NCI-H1417 (cell line): ENCODE data around the gene TMX2.
A peak's percentile ranks its signal among the peaks of the same experiment; 100 is the strongest.

ENCODE experiments used
- DNase-seq, 3 experiments: peaks; one replicate each; lab custom pipeline; 2025; lab: John Stamatoyannopoulos, UW

The TMX2 gene

DNA sequence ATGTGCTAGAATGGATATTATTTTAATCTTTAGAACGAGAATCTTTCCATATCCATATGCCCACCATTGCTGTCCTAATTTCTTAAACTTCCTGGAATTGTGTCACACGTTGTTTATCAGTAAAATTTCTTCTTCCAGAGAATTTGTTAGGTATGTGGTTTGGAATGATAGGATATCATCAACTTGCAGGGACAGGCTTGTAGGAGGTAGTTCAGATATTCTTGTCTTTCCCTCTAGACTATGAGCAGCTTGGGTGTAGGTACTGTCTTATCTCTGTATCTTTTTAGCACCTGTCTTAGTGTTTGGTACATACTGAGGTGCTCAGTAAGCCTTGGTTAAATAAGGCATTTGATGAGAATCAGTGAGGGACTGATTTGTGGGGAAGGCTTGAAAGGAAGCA is 52.6 kb downstream of the TMX2 start:
- DNase-seq, result no peak

DNA sequence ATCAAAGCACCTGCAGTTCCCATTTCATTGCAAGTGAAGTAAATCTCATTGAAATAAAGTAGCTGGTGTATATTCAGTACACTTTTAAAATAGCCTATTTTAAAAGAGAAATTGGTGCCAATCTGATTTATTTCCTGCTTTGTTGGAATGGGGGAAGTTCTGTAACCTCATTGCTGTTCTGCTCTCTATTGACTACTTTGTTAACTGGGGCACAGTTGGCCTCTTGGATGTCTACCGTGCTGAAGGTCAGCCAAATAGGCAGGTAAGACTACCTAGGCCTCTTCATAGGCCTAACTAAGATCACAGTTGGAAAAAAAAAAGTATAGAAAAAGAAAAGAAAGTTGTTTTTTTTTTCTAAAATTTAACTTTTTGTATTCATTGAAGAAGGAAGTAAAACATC is 58.4 kb downstream of the TMX2 start:
- no peak for DNase-seq

DNA sequence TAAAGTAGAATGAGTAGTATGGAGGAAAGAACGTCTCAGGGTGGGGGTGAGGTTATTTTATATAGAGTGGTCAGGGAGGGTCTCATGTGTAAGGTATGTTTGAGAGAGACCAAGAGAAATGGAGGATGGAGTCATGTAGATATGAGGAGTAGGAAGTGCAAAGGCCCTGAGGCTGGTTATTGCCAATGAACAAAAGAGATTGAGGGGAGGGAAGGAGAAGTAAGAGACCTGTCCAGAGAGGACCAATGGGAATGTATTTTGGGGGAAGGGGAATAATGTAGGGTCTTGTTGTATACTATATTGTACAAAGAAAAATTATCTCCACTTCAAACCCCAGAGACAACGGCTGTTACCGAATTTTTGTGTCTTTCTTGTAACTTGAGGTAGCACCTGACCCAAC is 59.0 kb downstream of the TMX2 start:
- DNase-seq, result no peak

DNA sequence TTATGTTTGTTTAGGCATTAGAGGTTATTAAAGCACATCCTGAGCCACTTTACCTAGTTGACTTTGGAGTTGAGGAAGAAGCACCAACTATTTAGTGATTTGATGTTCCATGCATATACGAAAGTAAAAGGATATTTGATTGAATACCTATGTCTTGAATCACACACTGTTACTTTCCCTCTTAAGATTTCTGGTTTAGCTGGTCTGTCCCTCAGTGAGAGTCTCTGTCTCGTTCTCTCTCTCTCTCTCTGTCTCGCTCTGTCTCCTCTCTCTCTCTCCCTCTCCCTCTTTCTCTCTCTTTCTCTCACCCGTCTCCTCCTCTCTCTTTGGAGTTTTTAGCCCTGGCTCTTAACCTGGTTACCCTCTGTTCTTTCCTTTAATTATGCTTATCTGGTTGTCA is 60.2 kb downstream of the TMX2 start:
- DNase-seq, result no peak

DNA sequence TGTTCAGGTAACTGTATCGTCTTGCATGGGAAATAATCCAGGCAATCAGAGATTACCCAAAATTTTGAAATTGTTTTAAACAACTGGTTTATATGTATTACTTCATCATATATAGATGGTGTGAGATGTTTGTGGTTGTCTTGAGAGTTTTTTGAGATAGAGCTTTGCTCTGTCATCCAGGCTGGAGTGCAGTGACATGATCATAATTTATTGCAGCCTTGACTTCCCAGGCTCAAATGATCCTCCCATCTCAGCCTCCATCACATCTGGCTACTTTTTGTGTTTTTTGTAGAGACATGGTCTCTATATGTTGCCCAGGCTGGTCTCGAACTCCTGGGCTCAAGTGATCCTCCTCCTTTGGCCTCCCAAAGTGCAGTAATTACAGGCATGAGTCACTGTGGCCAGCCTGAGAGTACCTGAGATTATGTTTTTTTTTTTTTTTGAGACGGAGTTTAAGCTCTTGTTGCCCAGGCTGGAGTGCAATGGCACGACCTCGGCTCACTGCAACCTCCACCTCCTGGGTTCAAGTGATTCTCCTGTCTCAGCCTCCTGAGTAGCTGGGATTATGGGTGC is 60.7 kb downstream of the TMX2 start:
- DNase-seq, result no peak

DNA sequence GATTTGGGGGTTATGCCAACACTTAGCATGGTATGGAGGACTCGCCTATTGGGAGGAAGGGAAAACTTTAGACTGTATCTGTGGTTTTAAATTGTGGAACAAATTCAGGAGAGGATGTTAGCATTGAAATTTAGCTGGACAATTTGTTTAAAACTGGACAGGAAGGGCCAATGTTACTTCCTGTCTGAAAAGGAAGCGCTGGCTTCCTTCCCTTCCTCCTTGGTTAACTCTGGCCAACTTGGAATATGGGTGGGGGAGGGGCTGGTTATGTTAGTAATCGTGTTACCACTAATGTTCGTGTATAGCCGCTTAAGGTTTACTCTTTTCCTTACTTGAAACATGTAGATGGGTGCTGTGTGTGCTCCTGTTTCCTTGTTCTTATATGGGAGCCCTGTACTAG is 63.1 kb downstream of the TMX2 start:
- DNase-seq, result no peak

DNA sequence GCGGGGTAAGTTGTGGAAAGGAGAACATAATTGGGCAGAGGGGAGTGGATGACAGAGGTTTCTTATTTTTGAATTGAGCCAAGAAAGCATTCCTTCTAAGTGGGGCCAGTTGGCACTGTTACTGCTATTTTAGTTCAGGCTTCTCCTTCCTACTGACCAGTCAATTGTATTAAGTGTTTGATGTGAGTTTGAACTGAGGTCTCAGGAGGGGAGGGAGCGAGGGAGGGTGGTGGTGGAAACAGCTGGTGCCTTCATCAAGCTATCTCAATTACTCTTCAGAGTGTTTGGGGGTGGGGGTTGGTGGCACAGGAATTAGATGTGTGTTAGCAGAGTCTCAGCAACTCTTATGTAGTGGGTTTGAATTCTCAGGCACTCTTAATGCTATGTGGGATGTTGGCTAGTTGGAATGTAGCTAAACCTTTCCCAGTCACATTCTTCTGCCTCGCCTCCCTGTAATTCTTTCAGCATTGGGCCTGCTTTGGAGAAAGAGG is 63.7 kb downstream of the TMX2 start:
- no peak for DNase-seq

DNA sequence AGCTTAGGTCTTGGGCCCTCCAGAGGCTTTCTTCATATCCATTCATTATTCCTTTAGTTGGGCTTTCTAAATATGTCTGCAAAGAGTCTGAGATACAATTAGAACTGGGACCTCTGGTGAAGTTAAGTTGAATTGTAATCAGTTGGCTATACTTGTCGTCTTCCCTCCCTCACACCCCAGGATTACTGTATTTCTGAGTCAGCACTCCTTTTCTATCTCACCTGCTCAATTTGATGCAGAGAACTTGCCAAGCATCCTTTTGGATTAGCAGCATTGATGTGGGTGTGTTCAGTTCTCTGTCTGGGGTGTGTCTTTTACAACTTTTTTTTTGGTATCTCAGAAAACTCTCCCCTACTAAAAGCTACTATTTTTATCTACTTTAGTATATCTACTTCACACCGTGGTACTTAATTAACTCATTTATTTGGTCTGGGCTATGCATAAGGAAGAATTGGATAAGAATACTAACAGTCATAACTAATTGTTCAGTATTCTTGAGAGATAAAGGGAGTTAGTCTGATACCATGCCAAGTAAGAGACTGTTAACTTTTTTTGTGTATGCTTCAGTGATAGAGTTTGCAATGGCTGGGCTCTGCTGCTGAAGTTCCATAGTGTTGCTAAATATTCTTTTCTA is 64.3 kb downstream of the TMX2 start:
- no peak for DNase-seq

DNA sequence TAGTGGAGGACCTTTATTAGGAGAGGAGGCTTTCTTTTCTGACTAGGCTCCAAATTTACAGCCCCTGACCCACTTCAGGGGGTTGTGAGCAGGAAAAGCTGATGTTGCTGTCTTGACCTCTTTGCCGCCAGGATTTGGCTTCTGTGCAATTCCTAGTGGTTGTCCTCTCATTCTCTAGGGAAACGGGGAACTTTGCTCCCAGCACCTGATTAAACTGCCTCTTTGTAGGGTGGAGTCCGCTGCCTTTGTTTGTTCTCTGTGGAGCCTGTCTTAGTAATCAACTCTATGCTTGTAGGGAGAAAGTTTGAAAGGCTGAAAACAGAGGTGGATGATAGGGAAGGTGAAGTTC is 65.5 kb downstream of the TMX2 start:
- no peak for DNase-seq

DNA sequence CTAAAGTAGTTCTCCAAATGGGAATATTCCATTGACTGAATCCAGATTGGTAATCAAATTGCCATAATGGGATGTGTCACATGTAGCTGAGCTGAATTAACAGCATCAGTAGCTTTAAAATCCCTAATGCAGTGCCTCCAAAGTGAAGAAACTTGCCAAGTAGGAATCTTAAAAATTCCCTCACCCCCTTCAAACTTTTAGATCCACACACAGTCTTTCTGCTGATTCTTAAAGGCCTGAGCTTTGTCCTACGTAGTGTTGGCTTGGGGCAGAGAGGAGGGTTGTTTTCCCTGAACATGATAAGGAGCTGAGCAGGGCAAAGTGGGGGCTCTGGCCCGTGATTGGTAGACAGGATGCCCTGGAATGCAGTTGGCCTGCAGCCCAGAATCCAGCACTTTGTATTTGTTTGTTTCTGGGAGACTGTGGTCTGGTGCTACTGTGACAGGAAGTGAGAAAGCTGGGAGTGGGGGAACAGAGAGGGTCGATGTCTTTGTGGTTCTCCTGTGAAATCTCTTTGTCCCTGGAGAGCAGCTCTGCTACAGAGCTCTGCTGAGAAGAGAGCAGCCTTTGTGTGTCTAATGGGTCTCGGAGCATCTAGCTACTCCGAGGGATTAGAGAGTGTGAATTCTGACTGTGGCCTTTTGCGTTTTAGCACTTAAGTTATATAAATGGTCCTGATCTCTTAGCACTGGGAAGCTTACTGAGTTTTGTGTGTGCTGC is 66.1 kb downstream of the TMX2 start:
- DNase-seq, result peak in 1 of 3 experiments; percentile 28

DNA sequence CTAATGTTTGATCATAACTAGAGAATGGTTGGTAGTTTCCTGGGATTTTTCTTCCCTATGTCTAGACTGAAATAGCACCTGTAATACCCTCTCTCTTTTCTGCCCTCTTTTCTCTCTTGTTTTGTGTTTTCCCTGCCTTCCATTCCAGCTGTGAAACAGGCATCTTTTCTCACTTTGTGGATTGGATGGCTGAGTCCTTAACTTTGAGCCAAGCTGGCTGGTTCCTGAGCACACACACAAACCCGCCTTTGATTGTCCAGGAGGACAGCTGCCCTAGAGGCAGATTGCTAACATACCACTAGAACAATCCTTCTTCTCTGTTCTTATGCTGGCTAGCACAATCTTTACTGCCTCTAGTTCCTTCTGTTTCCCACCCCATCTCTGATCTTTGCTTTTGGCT is 66.9 kb downstream of the TMX2 start:
- no peak for DNase-seq

DNA sequence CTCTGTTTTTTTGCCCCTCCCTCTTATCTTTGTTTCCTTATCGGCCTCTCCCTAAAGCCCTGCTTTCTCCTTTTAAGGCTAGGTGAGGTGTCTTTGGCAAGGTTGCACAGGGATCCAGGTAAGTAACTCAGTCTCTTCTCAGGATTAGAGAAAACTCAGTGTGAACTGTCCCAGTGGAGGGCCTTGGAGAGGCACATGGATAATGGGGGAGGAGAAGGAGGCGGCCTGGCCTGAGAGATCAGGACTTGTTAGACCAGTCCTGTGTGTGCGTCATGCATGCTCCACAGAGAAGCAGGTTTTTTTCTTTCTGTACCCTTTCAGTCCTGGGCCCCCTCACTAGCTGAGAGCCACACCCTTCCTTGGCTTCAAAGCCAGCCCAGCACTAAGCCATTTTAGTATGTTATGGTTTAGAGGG is 69.1 kb downstream of the TMX2 start:
- DNase-seq, result no peak

DNA sequence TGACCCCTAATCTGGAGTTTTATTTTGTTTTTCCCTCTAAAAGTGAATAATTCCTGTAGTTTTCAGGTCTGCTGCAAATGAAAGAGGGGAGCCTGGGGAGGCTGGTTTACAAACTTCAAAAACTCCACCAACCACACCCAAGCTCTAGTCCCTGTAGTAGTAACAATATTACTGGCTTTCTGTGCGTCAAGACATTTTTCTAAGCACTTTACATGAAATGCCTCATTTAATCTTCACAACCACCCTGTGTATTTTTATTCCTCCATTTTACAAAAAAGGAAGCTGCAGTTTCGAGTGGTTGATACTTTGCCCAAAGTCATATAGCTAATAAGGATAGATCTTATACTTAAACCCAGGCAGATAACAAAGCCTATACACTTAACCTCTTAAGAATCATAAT is 72.7 kb downstream of the TMX2 start:
- no peak for DNase-seq

DNA sequence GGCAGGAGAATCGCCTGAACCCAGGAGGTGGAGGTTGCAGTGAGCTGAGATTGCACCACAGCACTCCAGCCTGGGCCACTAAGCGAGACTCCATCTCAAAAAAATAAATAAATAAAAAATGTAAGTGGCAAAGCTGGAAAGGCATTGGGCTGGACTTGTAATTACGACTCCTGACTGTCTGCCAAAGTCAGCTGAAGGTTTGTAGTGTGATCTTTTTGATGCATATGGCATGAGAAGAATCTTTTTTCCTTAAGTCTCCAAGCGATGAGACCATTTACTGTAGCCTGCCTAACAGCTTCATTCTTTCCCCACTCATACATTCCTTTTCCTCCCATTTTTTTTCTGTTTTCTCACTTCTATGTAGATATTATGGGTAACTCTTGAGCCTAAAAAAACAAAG is 74.0 kb downstream of the TMX2 start:
- no peak for DNase-seq

DNA sequence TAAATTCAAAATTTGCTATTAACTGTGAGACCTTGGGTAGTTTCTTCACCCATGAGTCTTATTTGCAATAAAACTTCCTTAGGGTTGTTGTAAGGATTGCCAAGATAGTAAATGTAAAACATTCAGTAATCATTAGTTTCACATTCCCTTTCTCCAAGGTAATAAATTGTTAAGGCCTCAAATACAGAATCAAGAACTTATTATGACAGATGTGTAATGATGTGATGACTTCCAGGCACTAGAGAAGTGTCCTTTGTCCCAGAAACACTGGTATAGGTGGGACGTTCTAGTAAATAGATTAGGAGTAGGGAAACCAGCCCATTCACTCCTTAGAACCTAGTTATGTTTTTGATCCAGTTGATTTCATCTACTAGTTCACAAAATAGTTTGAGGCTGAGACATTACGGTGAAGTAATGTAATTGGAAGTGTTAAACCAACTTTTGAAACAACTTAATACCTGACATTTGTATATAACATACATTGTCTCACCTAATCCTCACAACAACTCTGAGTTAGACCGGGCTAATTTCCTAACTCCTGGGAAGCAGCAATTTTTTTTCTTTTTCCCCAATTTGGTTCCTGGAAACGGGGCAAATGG is 74.7 kb downstream of the TMX2 start:
- DNase-seq, result no peak

DNA sequence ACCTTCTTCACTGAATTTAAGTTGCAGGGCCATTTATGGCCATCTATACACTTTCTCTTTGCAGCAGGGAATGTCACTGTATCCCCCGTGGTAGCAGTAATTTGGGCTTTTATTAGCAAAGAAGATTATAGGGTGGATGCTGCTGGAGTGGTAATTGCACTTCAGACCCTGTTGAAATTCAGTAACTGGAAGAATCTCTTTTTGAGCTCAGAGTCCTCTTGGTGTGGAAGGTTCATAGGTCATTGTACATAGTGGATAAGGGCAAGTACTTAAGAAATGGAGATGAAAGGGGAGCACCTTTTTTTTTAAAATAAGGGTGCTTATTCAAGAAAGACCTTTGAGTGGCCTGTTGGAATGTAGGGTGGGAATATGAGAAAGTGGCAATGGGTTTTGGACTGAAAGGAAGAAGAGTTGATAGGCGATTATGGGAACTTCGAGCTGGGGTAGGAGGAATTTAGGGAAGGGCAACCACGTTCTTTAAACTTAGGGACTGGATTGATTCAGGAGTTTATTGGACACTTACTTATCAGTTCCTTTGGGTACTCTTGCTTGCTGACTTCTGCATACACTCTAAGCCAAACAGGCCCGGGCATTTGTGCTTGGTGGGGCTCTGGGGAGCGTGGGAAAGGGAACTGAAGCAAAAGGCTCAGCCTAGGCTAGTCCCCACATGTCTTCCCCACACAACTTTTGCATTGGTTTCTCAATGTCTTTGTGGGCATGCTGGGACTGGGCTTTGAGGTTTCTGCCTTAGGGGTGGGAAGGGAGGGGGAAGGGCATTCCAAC is 75.7 kb downstream of the TMX2 start:
- peak in 1 of 3 experiments; percentile 51 for DNase-seq

DNA sequence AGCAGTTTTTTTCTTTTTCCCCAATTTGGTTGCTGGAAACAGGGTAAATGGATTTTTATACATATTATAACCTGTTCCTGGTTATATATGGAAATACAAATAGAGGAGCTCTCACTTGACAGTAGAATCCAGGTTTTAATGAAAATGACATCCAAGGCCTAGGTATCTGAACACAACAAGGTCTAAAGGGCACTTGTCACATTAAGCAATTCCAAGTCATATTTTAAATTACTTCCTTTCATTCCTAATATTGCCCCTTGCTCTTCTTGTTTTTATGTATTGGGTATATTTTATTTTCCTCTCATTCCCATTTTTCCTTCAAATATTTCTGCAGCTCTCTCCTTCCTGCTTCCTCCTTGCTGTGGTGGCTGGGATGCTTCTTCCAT is 76.3 kb downstream of the TMX2 start:
- no peak for DNase-seq
